Bronchial epithelial cell (primary cell): ENCODE measurements around the gene TRABD2A. TPM values are rescaled to one million over a fixed set of nuclear protein-coding genes. Genes with fewer than 3 reads are reported as not detected.

Experiments used
- DNase-seq: peaks from one replicate; pipeline ENCODE4 v3.0.0-alpha.2; 2010; ENCODE audit warnings: low read depth
- FAIRE-seq: peaks from 2 replicates; lab custom pipeline; 2011; peaks lifted over from hg19 to GRCh38; lab: Jason Lieb, UNC
- H3K27me3 ChIP-seq: 2 replicates; pipeline ENCODE4 v1.5.1; 2011; ENCODE audit warnings: low read length; ENCODE audit not compliant: control insufficient read depth, insufficient read depth
- H3K36me3 ChIP-seq: 2 replicates; pipeline ENCODE4 v1.5.1; 2011; ENCODE audit warnings: low read length; ENCODE audit not compliant: control insufficient read depth, insufficient read depth
- H3K4me3 ChIP-seq: 2 replicates; pipeline ENCODE4 v1.5.1; 2011; ENCODE audit warnings: mild to moderate bottlenecking, low read depth, low read length, control low read depth
- total RNA-seq: library from RNA; depleted of rRNA; stranded (reverse); fragments of >200 nt; gene quantifications from 2 replicates; pipeline ENCODE4 v1.2.1, GENCODE V29; 2014
- TF ChIP-seq, protein P1 (sequence below): IDR thresholded peaks from 2 replicates; pipeline ENCODE4 v1.5.1; 2011; ENCODE audit warnings: mild to moderate bottlenecking, moderate library complexity, low read length, control low read depth, inconsistent platforms; ENCODE audit not compliant: insufficient read depth, severe bottlenecking

Gene TRABD2A
- total RNA-seq, 1 donor from 2014 or later = 1.3 TPM

DNA sequence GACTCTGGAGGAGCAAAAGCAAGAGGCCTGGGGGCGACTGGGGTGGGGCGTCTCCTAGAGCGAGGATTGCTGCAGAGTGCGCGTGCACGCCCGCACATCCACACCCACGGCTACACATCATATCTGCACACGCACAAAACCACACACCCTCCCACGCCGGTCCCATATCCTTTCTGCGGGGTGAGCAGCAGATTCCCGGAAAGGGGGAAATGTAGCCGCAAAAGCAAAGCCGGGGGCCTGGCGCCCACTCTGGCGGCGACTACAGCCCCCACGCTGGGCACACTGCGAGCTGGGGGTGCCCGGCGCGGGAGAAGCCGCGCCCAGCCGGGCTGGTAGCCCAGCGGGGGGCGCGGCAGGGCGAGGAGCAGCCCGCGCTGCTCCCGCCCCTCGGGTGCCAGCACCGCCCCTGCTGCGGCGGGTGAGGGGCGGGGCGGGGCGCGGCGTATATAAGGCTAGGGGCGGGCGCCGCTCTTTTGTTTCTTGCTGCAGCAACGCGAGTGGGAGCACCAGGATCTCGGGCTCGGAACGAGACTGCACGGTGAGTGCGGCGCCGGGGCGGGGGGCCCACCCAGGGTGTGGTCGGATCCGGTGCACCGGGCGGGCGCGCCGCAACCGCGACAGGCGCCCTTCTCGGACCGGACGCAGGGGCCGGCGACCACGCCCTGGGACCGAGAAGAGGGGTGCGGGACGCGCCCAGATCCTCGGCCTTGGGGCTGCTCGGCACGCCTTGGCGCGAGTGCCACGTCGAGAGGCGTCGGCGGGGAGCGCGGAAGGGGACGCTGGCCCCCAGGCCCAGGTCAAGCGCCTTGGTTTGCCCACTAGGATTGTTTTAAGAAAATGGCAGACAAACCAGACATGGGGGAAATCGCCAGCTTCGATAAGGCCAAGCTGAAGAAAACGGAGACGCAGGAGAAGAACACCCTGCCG, 24.6 kb upstream of the TRABD2A start, which contains the start of gene TMSB10:
TSS of gene TMSB10 (plus strand) at position 476 of the 927 bp plus-strand sequence.
- DNase-seq (peak; percentile 48), FAIRE-seq (no peak)
- Histone ChIP-seq H3K4me3 (peak within 1 kb of the TSS; percentile 88), H3K36me3 (peaks cover 3% of the 10 kb centered on the region), H3K27me3 (no peaks in the 10 kb centered on the region)
- TF ChIP-seq, protein P1, sequence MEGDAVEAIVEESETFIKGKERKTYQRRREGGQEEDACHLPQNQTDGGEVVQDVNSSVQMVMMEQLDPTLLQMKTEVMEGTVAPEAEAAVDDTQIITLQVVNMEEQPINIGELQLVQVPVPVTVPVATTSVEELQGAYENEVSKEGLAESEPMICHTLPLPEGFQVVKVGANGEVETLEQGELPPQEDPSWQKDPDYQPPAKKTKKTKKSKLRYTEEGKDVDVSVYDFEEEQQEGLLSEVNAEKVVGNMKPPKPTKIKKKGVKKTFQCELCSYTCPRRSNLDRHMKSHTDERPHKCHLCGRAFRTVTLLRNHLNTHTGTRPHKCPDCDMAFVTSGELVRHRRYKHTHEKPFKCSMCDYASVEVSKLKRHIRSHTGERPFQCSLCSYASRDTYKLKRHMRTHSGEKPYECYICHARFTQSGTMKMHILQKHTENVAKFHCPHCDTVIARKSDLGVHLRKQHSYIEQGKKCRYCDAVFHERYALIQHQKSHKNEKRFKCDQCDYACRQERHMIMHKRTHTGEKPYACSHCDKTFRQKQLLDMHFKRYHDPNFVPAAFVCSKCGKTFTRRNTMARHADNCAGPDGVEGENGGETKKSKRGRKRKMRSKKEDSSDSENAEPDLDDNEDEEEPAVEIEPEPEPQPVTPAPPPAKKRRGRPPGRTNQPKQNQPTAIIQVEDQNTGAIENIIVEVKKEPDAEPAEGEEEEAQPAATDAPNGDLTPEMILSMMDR = peak; percentile 24

DNA sequence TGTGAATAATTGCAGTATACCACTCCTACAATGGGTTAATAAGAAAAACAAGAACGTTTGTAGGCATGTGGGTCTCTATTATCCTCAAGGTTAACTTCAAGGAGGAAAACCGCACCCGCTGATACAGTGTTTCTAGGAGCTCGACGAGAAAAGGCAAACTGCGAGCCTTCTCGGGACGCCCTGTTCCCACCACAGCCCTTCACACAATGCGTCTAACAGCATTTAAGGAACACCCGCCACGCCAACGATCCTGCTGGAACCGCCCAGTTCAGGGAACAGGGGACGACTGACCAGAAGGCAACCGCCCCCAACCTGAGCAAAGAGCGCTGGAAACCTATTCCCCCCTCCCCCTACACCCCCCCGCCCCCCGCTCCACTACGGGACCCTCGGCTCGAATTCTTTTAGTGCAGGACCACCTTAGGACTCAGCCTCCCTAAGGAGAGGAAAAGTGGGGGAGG, 23.9 kb upstream of the TRABD2A start:
- Histone ChIP-seq H3K27me3 (no peaks in the 10 kb centered on the region), H3K36me3 (peaks cover 3% of the 10 kb centered on the region), H3K4me3 (peak overlapping the region; percentile 88)
- FAIRE-seq (no peak), DNase-seq (peak; percentile 34)
- TF ChIP-seq, protein P1 = no peak

DNA sequence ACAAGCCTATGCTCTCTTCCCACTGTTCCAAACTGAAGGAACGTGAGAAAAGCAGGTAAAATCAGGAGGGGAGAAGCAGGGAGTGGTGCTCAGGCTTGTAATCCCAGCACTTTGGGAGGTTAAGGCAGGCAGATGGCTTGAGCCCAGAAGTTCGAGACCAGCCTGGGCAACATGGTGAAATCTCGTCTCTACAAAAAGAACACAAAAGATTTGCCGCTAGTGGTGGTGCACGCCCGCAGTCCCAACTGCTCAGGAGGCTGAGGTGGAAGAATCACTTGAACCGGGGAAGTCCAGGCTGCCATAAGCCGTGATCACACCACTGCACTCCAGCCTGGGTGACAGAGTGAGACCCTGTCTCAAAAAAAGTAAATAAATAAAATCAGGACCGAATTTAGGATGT, 23.3 kb upstream of the TRABD2A start:
- no peak for DNase-seq
- Histone ChIP-seq H3K36me3 (peaks cover 3% of the 10 kb centered on the region), H3K27me3 (no peaks in the 10 kb centered on the region), H3K4me3 (no peak overlapping the region)
- no peak for FAIRE-seq
- TF ChIP-seq, protein P1 = no peak

- Histone ChIP-seq H3K27me3 (no peaks in the 10 kb centered on the region), H3K36me3 (peaks cover 3% of the 10 kb centered on the region), H3K4me3 (no peak overlapping the region)
- FAIRE-seq (no peak), DNase-seq (no peak)
- TF ChIP-seq, protein P1 = no peak
Observed at GRCh38 chr2:84902526-84902925, 21.6 kb upstream of the TRABD2A start.

GRCh38 chr2:84901593-84902120, 20.8 kb upstream of the TRABD2A start:
- Histone ChIP-seq H3K27me3 (no peaks in the 10 kb centered on the region), H3K4me3 (no peak overlapping the region), H3K36me3 (peaks cover 3% of the 10 kb centered on the region)
- FAIRE-seq (no peak), DNase-seq (no peak)
- TF ChIP-seq, protein P1 = no peak
